Sigmoid colon (tissue), 4 donors: ENCODE results near the gene PARP8.

ENCODE experiments used
- CTCF ChIP-seq, 4 experiments: fragments of 450-650 bp in 3 of 4; fragments of 200-600 bp in 1 of 4; IDR thresholded peaks; one replicate each; pipeline ENCODE4 v1.5.1; 2016 to 2019; ENCODE audit warnings: antibody characterized with exemption in 4 of 4, mild to moderate bottlenecking in 3 of 4, moderate library complexity in 2 of 4
- POLR2A ChIP-seq, 2 donors: fragments of 450-650 bp; IDR thresholded peaks; one replicate each; pipeline ENCODE4 v1.6.1; 2016; ENCODE audit warnings: antibody characterized with exemption in 2 of 2, mild to moderate bottlenecking in 2 of 2, moderate library complexity in 2 of 2
- POLR2AphosphoS5 ChIP-seq, 4 donors: sonication (generic); formaldehyde crosslinking; IDR thresholded peaks; one replicate each; pipeline ENCODE4 v1.6.1; 2017; ENCODE audit warnings: antibody characterized with exemption in 4 of 4

- TF ChIP-seq CTCF (IDR thresholded peaks at IDR 0.05) (no peak), POLR2A (IDR thresholded peaks at IDR 0.05) (no peak), POLR2AphosphoS5 (IDR thresholded peaks at IDR 0.05) (no peak)
Observed at GRCh38 chr5:50725800-50726474, 59.5 kb downstream of the PARP8 start.
